GM12878 (cell line): Measurements from ENCODE around the gene FGFBP1. TPM values are rescaled to one million over a fixed set of nuclear protein-coding genes. Genes with fewer than 3 reads are reported as not detected.

ENCODE experiments used
- ATAC-seq: fragments of 200-7000 bp; cut with Tn5 transposase; 3 replicates; pipeline ENCODE4 v1.9.1; 2020; ENCODE audit warnings: mild to moderate bottlenecking, moderate library complexity
- BruUV-seq: library from RNA; stranded (reverse); fragments of 400-500 nt; replicated peaks from 2 replicates; lab custom pipeline; 2021; lab: Mats Ljungman, UMichigan
- CTCF ChIA-PET: fragments of 300-600 bp; sonication (Branson Sonifier 250); formaldehyde crosslinking; extraction: SDS; loops from one replicate; lab custom pipeline; 2021; ENCODE audit warnings: inconsistent platforms; lab: Yijun Ruan, JAX
- POLR2A ChIA-PET: fragments of 350-600 bp; formaldehyde crosslinking; extraction: SDS; loops from one replicate; lab custom pipeline; 2021; ENCODE audit warnings: inconsistent platforms; lab: Charles Lee
- RAD21 ChIA-PET: fragments of 300-600 bp; sonication (Branson Sonifier 250); formaldehyde crosslinking; loops from one replicate; lab custom pipeline; 2023; ENCODE audit warnings: antibody characterized with exemption; ENCODE audit not compliant: unreplicated experiment; lab: Charles Lee
- SMC1A ChIA-PET: fragments of 300-600 bp; sonication (Branson Sonifier 250); formaldehyde crosslinking; loops from one replicate; lab custom pipeline; 2023; ENCODE audit not compliant: unreplicated experiment, uncharacterized antibody; lab: Charles Lee
- DNase-seq: peaks from one replicate; pipeline ENCODE4 v3.0.0-alpha.2; 2011; ENCODE audit warnings: low read depth, low spot score
- FAIRE-seq: peaks from 3 replicates; lab custom pipeline; 2011; peaks lifted over from hg19 to GRCh38; lab: Jason Lieb, UNC
- H2AFZ ChIP-seq: 2 replicates; pipeline ENCODE4 v1.6.0; 2011; ENCODE audit warnings: low read depth, low read length, control low read depth; ENCODE audit not compliant: control insufficient read depth
- H3K27ac ChIP-seq: 2 replicates; pipeline ENCODE4 v1.5.1; 2011; ENCODE audit warnings: control low read depth; ENCODE audit not compliant: control insufficient read depth, insufficient read depth
- H3K27me3 ChIP-seq, 2 experiments: replicated peaks in 1 of 2; 2 replicates each; pipeline versions ENCODE4 v1.6.0 to v1.6.1; 2011; ENCODE audit warnings: low read length in 1 of 2; ENCODE audit not compliant: control insufficient read depth in 2 of 2, insufficient read depth in 2 of 2
- H3K36me3 ChIP-seq, 2 experiments: 2 replicates each; pipeline ENCODE4 v1.5.1; 2011; ENCODE audit warnings: low read length in 1 of 2; ENCODE audit not compliant: control insufficient read depth in 2 of 2, insufficient read depth in 2 of 2
- H3K4me1 ChIP-seq: 2 replicates; pipeline ENCODE4 v1.6.1; 2011; ENCODE audit warnings: mild to moderate bottlenecking, low read length, moderate library complexity, mixed read lengths; ENCODE audit not compliant: control insufficient read depth, insufficient read depth
- H3K4me2 ChIP-seq: 2 replicates; pipeline ENCODE4 v1.6.0; 2011; ENCODE audit warnings: control low read depth; ENCODE audit not compliant: control insufficient read depth, insufficient read depth
- H3K4me3 ChIP-seq: fragments of 200-600 bp; sonication (generic); 2 replicates; pipeline ENCODE4 v1.5.1; 2016
- H3K79me2 ChIP-seq: 2 replicates; pipeline ENCODE4 v1.6.0; 2011; ENCODE audit warnings: low read length; ENCODE audit not compliant: control insufficient read depth, insufficient read depth
- H3K9ac ChIP-seq: 2 replicates; pipeline ENCODE4 v1.8.0; 2011; ENCODE audit warnings: low read length, control low read depth, mixed read lengths; ENCODE audit not compliant: control insufficient read depth, insufficient read depth
- H3K9me3 ChIP-seq: replicated peaks from 3 replicates; pipeline ENCODE4 v1.5.1; 2011; ENCODE audit warnings: mild to moderate bottlenecking, low read length; ENCODE audit not compliant: control insufficient read depth, insufficient read depth
- H4K20me1 ChIP-seq: 2 replicates; pipeline ENCODE4 v1.6.0; 2011; ENCODE audit not compliant: control insufficient read depth, insufficient read depth
- CHD4 ChIP-seq: fragments of 200-600 bp; sonication (generic); IDR thresholded peaks from 2 replicates; pipeline ENCODE4 v1.6.1; 2016; ENCODE audit warnings: mild to moderate bottlenecking
- MTA2 ChIP-seq: fragments of 450-650 bp; IDR thresholded peaks from 2 replicates; pipeline ENCODE4 v1.6.1; 2016; ENCODE audit warnings: low read depth, mild to moderate bottlenecking, moderate library complexity
- MTA3 ChIP-seq: IDR thresholded peaks from 2 replicates; pipeline ENCODE4 v1.6.1; 2012; ENCODE audit warnings: low read length, inconsistent platforms, borderline replicate concordance
- MXI1 ChIP-seq: fragments of 150-350 bp; IDR thresholded peaks from 2 replicates; pipeline ENCODE4 v1.6.1; 2011; ENCODE audit warnings: low read depth, mild to moderate bottlenecking, inconsistent platforms, low read length, improper control_type of control experiment
- NFYA ChIP-seq: IDR thresholded peaks from 2 replicates; pipeline ENCODE4 v1.6.1; 2011; ENCODE audit warnings: low read depth, mild to moderate bottlenecking, low read length, improper control_type of control experiment, borderline replicate concordance
- POLR2AphosphoS2 ChIP-seq: IDR thresholded peaks from 2 replicates; pipeline ENCODE4 v1.6.1; 2011; ENCODE audit warnings: low read depth, mild to moderate bottlenecking, low read length, improper control_type of control experiment, moderate library complexity
- RB1 ChIP-seq: fragments of 450-650 bp; formaldehyde crosslinking; IDR thresholded peaks from 2 replicates; pipeline ENCODE4 v1.6.1; 2017; ENCODE audit warnings: mild to moderate bottlenecking, borderline replicate concordance
- RCOR1 ChIP-seq: conservative IDR thresholded peaks from 2 replicates; pipeline ENCODE4 v1.6.1; 2012; ENCODE audit warnings: low read depth, low read length, improper control_type of control experiment
- REST ChIP-seq: IDR thresholded peaks from 2 replicates; pipeline ENCODE4 v1.6.1; 2012; ENCODE audit warnings: mild to moderate bottlenecking, low read depth, low read length
- SKIL ChIP-seq: fragments of 450-650 bp; IDR thresholded peaks from 2 replicates; pipeline ENCODE4 v1.6.1; 2017; ENCODE audit warnings: mild to moderate bottlenecking, low read depth, inconsistent platforms; ENCODE audit not compliant: poor library complexity, severe bottlenecking
- SMC3 ChIP-seq: IDR thresholded peaks from 2 replicates; pipeline ENCODE4 v1.6.1; 2011; ENCODE audit warnings: low read length, improper control_type of control experiment, borderline replicate concordance
- SREBF1 ChIP-seq: IDR thresholded peaks from 2 replicates; pipeline ENCODE4 v1.6.1; 2012; ENCODE audit warnings: mild to moderate bottlenecking, low read length
- SUZ12 ChIP-seq: fragments of 200-600 bp; sonication (generic); IDR thresholded peaks from one replicate; pipeline ENCODE4 v1.6.1; 2018; ENCODE audit warnings: antibody characterized with exemption, mild to moderate bottlenecking; ENCODE audit not compliant: unreplicated experiment
- USF2 ChIP-seq: IDR thresholded peaks from 2 replicates; pipeline ENCODE4 v1.6.1; 2011; ENCODE audit warnings: low read depth, low read length, improper control_type of control experiment, borderline replicate concordance
- ZSCAN29 ChIP-seq: fragments of 450-650 bp; IDR thresholded peaks from 2 replicates; pipeline ENCODE4 v1.6.1; 2017; ENCODE audit warnings: mild to moderate bottlenecking, moderate library complexity
- WGBS: methylation state at CpG from one replicate; pipeline ENCODE4 v1.1.6; 2016; ENCODE audit warnings: low lambda C conversion rate; ENCODE audit not compliant: insufficient replicate concordance, insufficient coverage; ENCODE audit errors: missing lambda C conversion rate; 5-methylcytosine and 5-hydroxymethylcytosine counted together
- in situ Hi-C: fragments of 300-500 bp; cut with MboI; formaldehyde crosslinking; loops from 9 replicates; pipeline ENCODE4 v1.14.3; 2018; ENCODE audit warnings: mixed read lengths
- intact Hi-C: fragments of 100-400 bp; cut with micrococcal nuclease; formaldehyde crosslinking; loops from one replicate; pipeline ENCODE4 v1.14.2; 2022; ENCODE audit not compliant: unreplicated experiment
- polyA plus RNA-seq, 11 experiments: library from polyadenylated mRNA; depleted of rRNA in 4 of 11; unstranded in 6 of 11; stranded (reverse) in 5 of 11; fragments of >200 nt; fragmentation: Nextera tagmentation in 4 of 11; fragmentation: Illumina TruSeq in 1 of 11; extraction: Ambion mirVana in 4 of 11; extraction: Trizol in 1 of 11; gene quantifications; 1 replicate in 1 of 11; 2 replicates in 10 of 11; pipeline versions ENCODE4 v1.2.1 to v1.2.3, GENCODE V29; 2011 to 2016; ENCODE audit warnings: inconsistent platforms in 2 of 11, missing spikeins in 2 of 11, low read depth in 1 of 11
- total RNA-seq, 4 experiments: library from RNA; depleted of rRNA in 3 of 4; stranded (reverse); fragments of >200 nt in 3 of 4; fragmentation: Illumina TruSeq in 1 of 4; extraction: Trizol in 1 of 4; gene quantifications; 2 replicates each; pipeline versions ENCODE4 v1.2.1 to v1.2.3, GENCODE V29; 2013 to 2021
- TF ChIP-seq, protein P1 (sequence below): fragments of 450-650 bp; conservative IDR thresholded peaks from 2 replicates; pipeline ENCODE4 v1.6.1; 2017; ENCODE audit warnings: mild to moderate bottlenecking, moderate library complexity

FGFBP1 gene
- total and polyA plus RNA-seq, 10 of the 15 experiments (the other 5 are each of a cell fraction or from before 2014, with no cell fraction given): 0.09 to 0.11 (median 0.09) TPM; not detected in 7

GRCh38 chr4:15928883-15929282, 9.7 kb downstream of the FGFBP1 start:
- H3K4me1 ChIP-seq: no peaks in the 10 kb centered on the region
- H3K4me3 ChIP-seq: no peak overlapping the region
- WGBS: 23% methylated on average over 5 of the region's 5 CpGs
- H4K20me1 ChIP-seq: no peaks in the 10 kb centered on the region
- FAIRE-seq (no peak), ATAC-seq (no peak), DNase-seq (no peak)
- no peak overlapping the region for H3K27ac ChIP-seq
- BruUV-seq: no TSS peak
- RAD21 ChIA-PET: no interaction called here
- POLR2A ChIA-PET: no interaction called here
- CTCF ChIA-PET: no interaction called here
- H3K36me3 ChIP-seq: no peaks in the 10 kb centered on the region
- H3K9me3 ChIP-seq: no peaks in the 10 kb centered on the region; the same call in 2 of the 3 replicates
- peaks cover 0 to 2% of the 10 kb centered on the region in 2 experiments; a peak in 2 of 4 replicates for H3K27me3 ChIP-seq
- H3K9ac ChIP-seq: no peak overlapping the region
- H2AFZ ChIP-seq: no peak overlapping the region
- in situ Hi-C loops (no loop called here), intact Hi-C loops (no loop called here)
- no peak overlapping the region for H3K4me2 ChIP-seq
- SMC1A ChIA-PET: no interaction called here
- H3K79me2 ChIP-seq: no peaks in the 10 kb centered on the region
- TF ChIP-seq REST: no peak
- TF ChIP-seq USF2: no peak
- TF ChIP-seq SREBF1: no peak
- no peak for TF ChIP-seq MTA3
- TF ChIP-seq NFYA: no peak
- no peak for TF ChIP-seq RCOR1
- TF ChIP-seq SUZ12: no peak
- TF ChIP-seq SKIL: no peak
- no peak for TF ChIP-seq RB1
- no peak for TF ChIP-seq ZSCAN29
- TF ChIP-seq, protein P1, sequence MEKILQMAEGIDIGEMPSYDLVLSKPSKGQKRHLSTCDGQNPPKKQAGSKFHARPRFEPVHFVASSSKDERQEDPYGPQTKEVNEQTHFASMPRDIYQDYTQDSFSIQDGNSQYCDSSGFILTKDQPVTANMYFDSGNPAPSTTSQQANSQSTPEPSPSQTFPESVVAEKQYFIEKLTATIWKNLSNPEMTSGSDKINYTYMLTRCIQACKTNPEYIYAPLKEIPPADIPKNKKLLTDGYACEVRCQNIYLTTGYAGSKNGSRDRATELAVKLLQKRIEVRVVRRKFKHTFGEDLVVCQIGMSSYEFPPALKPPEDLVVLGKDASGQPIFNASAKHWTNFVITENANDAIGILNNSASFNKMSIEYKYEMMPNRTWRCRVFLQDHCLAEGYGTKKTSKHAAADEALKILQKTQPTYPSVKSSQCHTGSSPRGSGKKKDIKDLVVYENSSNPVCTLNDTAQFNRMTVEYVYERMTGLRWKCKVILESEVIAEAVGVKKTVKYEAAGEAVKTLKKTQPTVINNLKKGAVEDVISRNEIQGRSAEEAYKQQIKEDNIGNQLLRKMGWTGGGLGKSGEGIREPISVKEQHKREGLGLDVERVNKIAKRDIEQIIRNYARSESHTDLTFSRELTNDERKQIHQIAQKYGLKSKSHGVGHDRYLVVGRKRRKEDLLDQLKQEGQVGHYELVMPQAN: no peak
- TF ChIP-seq POLR2AphosphoS2: no peak
- TF ChIP-seq MXI1: no peak
- no peak for TF ChIP-seq CHD4
- no peak for TF ChIP-seq SMC3
- no peak for TF ChIP-seq MTA2
